Liver (tissue), 3 donors: ENCODE results near the gene CLDN16.

ENCODE experiments used
- TAF1 ChIP-seq: conservative IDR thresholded peaks from 2 replicates; pipeline ENCODE4 v1.6.1; 2016; ENCODE audit warnings: antibody characterized with exemption, mild to moderate bottlenecking
- TF ChIP-seq, protein P1 (sequence below): fragments of 150-350 bp; IDR thresholded peaks from 2 replicates; pipeline ENCODE4 v1.5.1; 2017; ENCODE audit warnings: improper control_type of control experiment, low read depth, low read length; ENCODE audit not compliant: missing input control
- donor health status: healthy.
- donor health status: healthy.

DNA sequence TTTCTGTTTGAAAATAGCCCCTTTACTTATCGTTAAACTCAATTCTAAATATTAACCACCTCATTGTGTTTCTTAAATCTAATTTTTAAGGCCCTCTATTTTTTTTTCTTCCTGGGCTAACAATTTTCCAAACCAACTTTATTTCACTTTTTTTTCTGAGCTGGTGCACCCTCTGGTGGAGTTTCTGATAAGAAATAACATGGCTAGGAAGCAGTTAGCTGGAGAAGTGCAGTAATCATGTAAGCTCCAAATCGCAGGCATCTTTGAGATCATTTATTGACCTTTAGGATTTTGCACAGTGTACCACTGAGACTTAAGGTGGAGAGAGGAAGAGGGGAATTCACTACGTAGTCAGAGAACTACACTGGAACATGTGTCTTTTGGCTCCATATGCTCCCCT lies 55.3 kb downstream of the CLDN16 start:
- TF ChIP-seq TAF1: no peak
- TF ChIP-seq, protein P1, sequence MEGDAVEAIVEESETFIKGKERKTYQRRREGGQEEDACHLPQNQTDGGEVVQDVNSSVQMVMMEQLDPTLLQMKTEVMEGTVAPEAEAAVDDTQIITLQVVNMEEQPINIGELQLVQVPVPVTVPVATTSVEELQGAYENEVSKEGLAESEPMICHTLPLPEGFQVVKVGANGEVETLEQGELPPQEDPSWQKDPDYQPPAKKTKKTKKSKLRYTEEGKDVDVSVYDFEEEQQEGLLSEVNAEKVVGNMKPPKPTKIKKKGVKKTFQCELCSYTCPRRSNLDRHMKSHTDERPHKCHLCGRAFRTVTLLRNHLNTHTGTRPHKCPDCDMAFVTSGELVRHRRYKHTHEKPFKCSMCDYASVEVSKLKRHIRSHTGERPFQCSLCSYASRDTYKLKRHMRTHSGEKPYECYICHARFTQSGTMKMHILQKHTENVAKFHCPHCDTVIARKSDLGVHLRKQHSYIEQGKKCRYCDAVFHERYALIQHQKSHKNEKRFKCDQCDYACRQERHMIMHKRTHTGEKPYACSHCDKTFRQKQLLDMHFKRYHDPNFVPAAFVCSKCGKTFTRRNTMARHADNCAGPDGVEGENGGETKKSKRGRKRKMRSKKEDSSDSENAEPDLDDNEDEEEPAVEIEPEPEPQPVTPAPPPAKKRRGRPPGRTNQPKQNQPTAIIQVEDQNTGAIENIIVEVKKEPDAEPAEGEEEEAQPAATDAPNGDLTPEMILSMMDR: peak; percentile 34
